Measurements from ENCODE around the gene STXBP5. TPM values are rescaled to one million over a fixed set of nuclear protein-coding genes. Genes with fewer than 3 reads are reported as not detected.

STXBP5 gene
- polyA plus RNA-seq, 1 of the 3 experiments (the other 2 are of a cell fraction) = 9.9 TPM

- no peak overlapping the region for H2AFZ ChIP-seq (ENCODE audit: low read depth)
- no peaks in the 10 kb centered on the region for H3K27me3 ChIP-seq (ENCODE audit: insufficient read depth)
- no peak overlapping the region for H3K4me2 ChIP-seq
- POLR2A ChIA-PET = no interaction called here
- H3K9me2 ChIP-seq = no peaks in the 10 kb centered on the region
- no peak overlapping the region for H3K27ac ChIP-seq (ENCODE audit: low read depth in 2 of 2, low read length in 1 of 2)
- H3K9me3 ChIP-seq = no peaks in the 10 kb centered on the region
- peaks cover 17% of the 10 kb centered on the region for H3F3A ChIP-seq (replicated peaks; ENCODE audit: insufficient read depth)
- no peak for DNase-seq
- no peak overlapping the region for H3K9ac ChIP-seq
- CTCF ChIA-PET = interaction anchor here (1.0 kb wide), 1 partner anchor 17 kb away, joined by 3 read pairs; no protein-coding TSS in a partner anchor
- peaks cover 48 to 65% of the 10 kb centered on the region in 2 experiments for H3K36me3 ChIP-seq (replicated peaks in 1 of 2; ENCODE audit: control insufficient read depth in 1 of 2, insufficient read depth in 2 of 2, low read length in 1 of 2)
- no peak overlapping the region for H3K4me3 ChIP-seq (ENCODE audit: low read depth in 2 of 2, low read length in 1 of 2)
- no peaks in the 10 kb centered on the region for H3K4me1 ChIP-seq (ENCODE audit: control insufficient read depth in 1 of 2, insufficient read depth in 2 of 2, low read depth in 1 of 2, low read length in 1 of 2)
- TF ChIP-seq GATA2 (CRISPR knock-in tag; IDR thresholded peaks at IDR 0.05) (no peak), PBX3 (IDR thresholded peaks at IDR 0.05) (peak; percentile 39; the same call in 1 of the 2 replicates), YY1 (IDR thresholded peaks at IDR 0.05; ENCODE audit: low read depth) (no peak), TAF1 (IDR thresholded peaks at IDR 0.05; ENCODE audit: borderline replicate concordance, low read depth, low read length) (no peak), NFIC (IDR thresholded peaks at IDR 0.05; ENCODE audit: borderline replicate concordance) (no peak), GABPA (IDR thresholded peaks at IDR 0.05; ENCODE audit: low read depth) (no peak), FOXM1 (IDR thresholded peaks at IDR 0.05; ENCODE audit: low read depth) (no peak), REST (IDR thresholded peaks at IDR 0.05; ENCODE audit: low read depth, low read length) (no peak), JUND (IDR thresholded peaks at IDR 0.05) (no peak), TEAD4 (IDR thresholded peaks at IDR 0.05; ENCODE audit: borderline replicate concordance, insufficient read depth) (no peak), TCF12 (IDR thresholded peaks at IDR 0.05) (peak; percentile 52), EP300 (IDR thresholded peaks at IDR 0.05; ENCODE audit: borderline replicate concordance in 1 of 2, low read depth in 1 of 2, low read length in 1 of 2) (0 out of 4 replicates have a peak, but pooled peaks of 1 of the 2 experiments have one; percentile 8), USF1 (IDR thresholded peaks at IDR 0.05; ENCODE audit: borderline replicate concordance, low read depth) (no peak), MAX (IDR thresholded peaks at IDR 0.05; ENCODE audit: low read depth) (no peak), POLR2AphosphoS5 (IDR thresholded peaks at IDR 0.05; ENCODE audit: low read depth, low read length) (no peak), ZBTB33 (IDR thresholded peaks at IDR 0.05; ENCODE audit: borderline replicate concordance, low read depth) (no peak), CHD2 (IDR thresholded peaks at IDR 0.05; ENCODE audit: low read length, partially characterized antibody) (no peak), MEF2A (IDR thresholded peaks at IDR 0.05; ENCODE audit: borderline replicate concordance, low read depth) (no peak), MXI1 (IDR thresholded peaks at IDR 0.05; ENCODE audit: low read depth, low read length) (no peak)
- no peaks in the 10 kb centered on the region for H3K79me2 ChIP-seq (ENCODE audit: insufficient read depth)
- no peaks in the 10 kb centered on the region for H4K20me1 ChIP-seq (ENCODE audit: insufficient read depth)
These were observed 107.0 kb downstream of the STXBP5 start for GRCh38 chr6:147311218-147311617.

Measured in SK-N-SH (cell line).